ENCODE data around the gene SLC2A13.

DNA sequence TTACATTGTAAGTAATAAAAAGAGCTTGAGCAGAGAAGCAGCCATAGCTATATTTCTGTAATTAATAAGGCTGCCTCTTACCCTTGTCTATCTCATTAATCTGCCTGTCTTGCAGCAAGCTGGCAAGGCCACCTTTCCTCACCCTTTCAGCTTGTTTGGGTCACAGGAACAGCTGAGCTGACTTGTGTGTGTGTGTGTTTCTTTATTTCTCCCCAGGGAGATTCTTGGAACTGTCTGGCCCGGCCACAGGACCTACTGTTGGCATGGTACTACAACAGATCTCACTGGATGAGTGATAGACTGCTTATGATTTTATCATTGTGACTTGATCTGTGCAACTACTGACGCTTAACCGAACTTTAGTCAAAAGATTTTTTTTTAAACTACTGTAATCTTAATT, 213.7 kb downstream of the SLC2A13 start:
- TF ChIP-seq MAX (IDR thresholded peaks at IDR 0.05): no peak
- TF ChIP-seq EP300 (IDR thresholded peaks at IDR 0.05; ENCODE audit: borderline replicate concordance): no peak
- TF ChIP-seq, protein P1, sequence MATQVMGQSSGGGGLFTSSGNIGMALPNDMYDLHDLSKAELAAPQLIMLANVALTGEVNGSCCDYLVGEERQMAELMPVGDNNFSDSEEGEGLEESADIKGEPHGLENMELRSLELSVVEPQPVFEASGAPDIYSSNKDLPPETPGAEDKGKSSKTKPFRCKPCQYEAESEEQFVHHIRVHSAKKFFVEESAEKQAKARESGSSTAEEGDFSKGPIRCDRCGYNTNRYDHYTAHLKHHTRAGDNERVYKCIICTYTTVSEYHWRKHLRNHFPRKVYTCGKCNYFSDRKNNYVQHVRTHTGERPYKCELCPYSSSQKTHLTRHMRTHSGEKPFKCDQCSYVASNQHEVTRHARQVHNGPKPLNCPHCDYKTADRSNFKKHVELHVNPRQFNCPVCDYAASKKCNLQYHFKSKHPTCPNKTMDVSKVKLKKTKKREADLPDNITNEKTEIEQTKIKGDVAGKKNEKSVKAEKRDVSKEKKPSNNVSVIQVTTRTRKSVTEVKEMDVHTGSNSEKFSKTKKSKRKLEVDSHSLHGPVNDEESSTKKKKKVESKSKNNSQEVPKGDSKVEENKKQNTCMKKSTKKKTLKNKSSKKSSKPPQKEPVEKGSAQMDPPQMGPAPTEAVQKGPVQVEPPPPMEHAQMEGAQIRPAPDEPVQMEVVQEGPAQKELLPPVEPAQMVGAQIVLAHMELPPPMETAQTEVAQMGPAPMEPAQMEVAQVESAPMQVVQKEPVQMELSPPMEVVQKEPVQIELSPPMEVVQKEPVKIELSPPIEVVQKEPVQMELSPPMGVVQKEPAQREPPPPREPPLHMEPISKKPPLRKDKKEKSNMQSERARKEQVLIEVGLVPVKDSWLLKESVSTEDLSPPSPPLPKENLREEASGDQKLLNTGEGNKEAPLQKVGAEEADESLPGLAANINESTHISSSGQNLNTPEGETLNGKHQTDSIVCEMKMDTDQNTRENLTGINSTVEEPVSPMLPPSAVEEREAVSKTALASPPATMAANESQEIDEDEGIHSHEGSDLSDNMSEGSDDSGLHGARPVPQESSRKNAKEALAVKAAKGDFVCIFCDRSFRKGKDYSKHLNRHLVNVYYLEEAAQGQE (IDR thresholded peaks at IDR 0.05; ENCODE audit: low read depth): no peak
- TF ChIP-seq ZBTB7A (IDR thresholded peaks at IDR 0.05; ENCODE audit: low read depth): no peak
- TF ChIP-seq TAF1 (IDR thresholded peaks at IDR 0.05; ENCODE audit: low read depth): no peak
- TF ChIP-seq NFIC (IDR thresholded peaks at IDR 0.05): no peak
